ENCODE measurements around the gene AQP2.

DNA sequence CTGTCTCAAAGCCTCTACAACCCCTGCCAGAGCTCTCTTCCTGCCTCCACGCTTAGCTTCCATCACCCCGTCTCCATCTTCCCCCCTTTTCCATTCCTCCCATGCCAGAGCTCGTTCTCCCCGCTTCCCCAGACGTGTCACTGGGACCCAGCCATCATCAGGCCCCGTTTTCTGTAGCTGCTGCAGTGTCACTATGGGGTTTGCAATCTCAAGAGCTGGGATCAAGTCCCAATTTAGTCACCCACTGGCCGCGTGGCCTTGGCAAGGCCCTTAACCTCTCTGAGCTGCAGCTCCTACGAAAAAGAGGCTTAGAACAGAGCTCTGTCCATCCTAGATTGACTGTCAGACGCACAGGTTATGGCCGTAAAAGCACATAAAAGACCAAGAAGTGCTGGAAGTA is 45.9 kb upstream of the AQP2 start:
- TF ChIP-seq POLR2A (IDR thresholded peaks at IDR 0.05): no peak
- TF ChIP-seq, protein P1, sequence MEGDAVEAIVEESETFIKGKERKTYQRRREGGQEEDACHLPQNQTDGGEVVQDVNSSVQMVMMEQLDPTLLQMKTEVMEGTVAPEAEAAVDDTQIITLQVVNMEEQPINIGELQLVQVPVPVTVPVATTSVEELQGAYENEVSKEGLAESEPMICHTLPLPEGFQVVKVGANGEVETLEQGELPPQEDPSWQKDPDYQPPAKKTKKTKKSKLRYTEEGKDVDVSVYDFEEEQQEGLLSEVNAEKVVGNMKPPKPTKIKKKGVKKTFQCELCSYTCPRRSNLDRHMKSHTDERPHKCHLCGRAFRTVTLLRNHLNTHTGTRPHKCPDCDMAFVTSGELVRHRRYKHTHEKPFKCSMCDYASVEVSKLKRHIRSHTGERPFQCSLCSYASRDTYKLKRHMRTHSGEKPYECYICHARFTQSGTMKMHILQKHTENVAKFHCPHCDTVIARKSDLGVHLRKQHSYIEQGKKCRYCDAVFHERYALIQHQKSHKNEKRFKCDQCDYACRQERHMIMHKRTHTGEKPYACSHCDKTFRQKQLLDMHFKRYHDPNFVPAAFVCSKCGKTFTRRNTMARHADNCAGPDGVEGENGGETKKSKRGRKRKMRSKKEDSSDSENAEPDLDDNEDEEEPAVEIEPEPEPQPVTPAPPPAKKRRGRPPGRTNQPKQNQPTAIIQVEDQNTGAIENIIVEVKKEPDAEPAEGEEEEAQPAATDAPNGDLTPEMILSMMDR (IDR thresholded peaks at IDR 0.05): no peak
- TF ChIP-seq POLR2AphosphoS5 (IDR thresholded peaks at IDR 0.05): no peak

Data from prostate gland (tissue), 2 donors.